Neuronal stem cell (in vitro differentiated cells): ENCODE measurements around the gene CCDC154.

ENCODE experiments used
- DNase-seq: peaks from one replicate; pipeline ENCODE4 v3.0.0-alpha.2; 2013; ENCODE audit warnings: low spot score
- H2AFZ ChIP-seq: one replicate; pipeline ENCODE4 v1.6.1; 2013; ENCODE audit warnings: mild to moderate bottlenecking, low read length, inconsistent platforms
- H2AK5ac ChIP-seq: 2 replicates; pipeline ENCODE4 v1.6.1; 2013; ENCODE audit warnings: low read depth, mild to moderate bottlenecking, inconsistent platforms, low read length, moderate library complexity, mixed read lengths
- H2BK120ac ChIP-seq: 2 replicates; pipeline ENCODE4 v1.6.1; 2013; ENCODE audit warnings: low read depth, mild to moderate bottlenecking, inconsistent platforms, low read length, moderate library complexity, mixed read lengths
- H2BK12ac ChIP-seq: one replicate; pipeline ENCODE4 v1.6.1; 2013; ENCODE audit warnings: low read length, inconsistent platforms
- H2BK15ac ChIP-seq: 2 replicates; pipeline ENCODE4 v1.6.1; 2013; ENCODE audit warnings: mild to moderate bottlenecking, low read length, inconsistent platforms, mixed read lengths
- H2BK5ac ChIP-seq: one replicate; pipeline ENCODE4 v1.6.1; 2013; ENCODE audit warnings: inconsistent platforms, mild to moderate bottlenecking, low read length, moderate library complexity
- H3K14ac ChIP-seq: one replicate; pipeline ENCODE4 v1.6.1; 2013; ENCODE audit warnings: low read length, inconsistent platforms
- H3K18ac ChIP-seq: 2 replicates; pipeline ENCODE4 v1.6.1; 2013; ENCODE audit warnings: low read length, inconsistent platforms
- H3K23ac ChIP-seq: 2 replicates; pipeline ENCODE4 v1.6.1; 2013; ENCODE audit warnings: low read depth, mild to moderate bottlenecking, mixed read lengths, low read length, inconsistent platforms; ENCODE audit not compliant: poor library complexity
- H3K27ac ChIP-seq: replicated peaks from 3 replicates; pipeline ENCODE4 v1.5.1; 2013; ENCODE audit warnings: low read length, inconsistent platforms
- H3K27me3 ChIP-seq, 3 experiments: 2 replicates each; pipeline ENCODE4 v1.6.1; 2013; ENCODE audit warnings: low read length in 3 of 3, mild to moderate bottlenecking in 2 of 3, inconsistent platforms in 1 of 3, low read depth in 1 of 3, mixed read lengths in 1 of 3, moderate library complexity in 1 of 3; ENCODE audit not compliant: control insufficient read depth in 3 of 3, insufficient read depth in 3 of 3
- H3K36me3 ChIP-seq, 2 donors: replicated peaks in 1 of 2; 2 replicates each; pipeline ENCODE4 v1.6.1; 2013; ENCODE audit warnings: low read length in 2 of 2; ENCODE audit not compliant: control insufficient read depth in 2 of 2, insufficient read depth in 2 of 2
- H3K4ac ChIP-seq: 2 replicates; pipeline ENCODE4 v1.6.1; 2013; ENCODE audit warnings: inconsistent platforms, mild to moderate bottlenecking, low read length, moderate library complexity
- H3K4me1 ChIP-seq, 2 donors: 1 replicate in 1 of 2; 2 replicates in 1 of 2; pipeline ENCODE4 v1.6.1; 2013; ENCODE audit warnings: low read length in 2 of 2, low read depth in 1 of 2; ENCODE audit not compliant: control insufficient read depth in 2 of 2, insufficient read depth in 1 of 2
- H3K4me2 ChIP-seq: one replicate; pipeline ENCODE4 v1.6.1; 2013; ENCODE audit warnings: mild to moderate bottlenecking, low read length, inconsistent platforms; ENCODE audit not compliant: insufficient read depth, poor library complexity, severe bottlenecking
- H3K4me3 ChIP-seq, 2 donors: 2 replicates each; pipeline ENCODE4 v1.5.1; 2013; ENCODE audit warnings: low read length in 2 of 2, mild to moderate bottlenecking in 2 of 2, inconsistent platforms in 1 of 2, moderate library complexity in 1 of 2
- H3K79me1 ChIP-seq: one replicate; pipeline ENCODE4 v1.6.1; 2013; ENCODE audit warnings: low read depth, mild to moderate bottlenecking, inconsistent platforms, low read length, moderate library complexity
- H3K9ac ChIP-seq: one replicate; pipeline ENCODE4 v1.6.1; 2013; ENCODE audit warnings: mild to moderate bottlenecking, low read depth, low read length, inconsistent platforms; ENCODE audit not compliant: poor library complexity
- H3K9me3 ChIP-seq, 2 donors: replicated peaks in 1 of 2; 2 replicates each; pipeline versions ENCODE3 to v1.6.1; 2013; ENCODE audit warnings: low read length in 2 of 2, mild to moderate bottlenecking in 2 of 2, inconsistent platforms in 1 of 2, low read depth in 1 of 2, mixed read lengths in 1 of 2, moderate library complexity in 1 of 2; ENCODE audit not compliant: control insufficient read depth in 2 of 2, insufficient read depth in 1 of 2
- H4K8ac ChIP-seq: one replicate; pipeline ENCODE4 v1.6.1; 2013; ENCODE audit warnings: low read depth, mild to moderate bottlenecking, inconsistent platforms, low read length, moderate library complexity
- H4K91ac ChIP-seq: one replicate; pipeline ENCODE4 v1.6.1; 2013; ENCODE audit warnings: low read length, low read depth, mild to moderate bottlenecking, inconsistent platforms; ENCODE audit not compliant: poor library complexity
- WGBS, 2 donors: extraction: QIAGEN DNeasy Blood & Tissue Kit; methylation state at CpG; one replicate each; pipeline ENCODE4 v1.1.7; 2013; ENCODE audit warnings: missing lambda C conversion rate in 2 of 2, mixed read lengths in 1 of 2; ENCODE audit not compliant: insufficient read length in 2 of 2, insufficient replicate concordance in 1 of 2; ENCODE audit errors: extremely low coverage in 2 of 2; 5-methylcytosine and 5-hydroxymethylcytosine counted together

Gene CCDC154

GRCh38 chr16:1434644-1435592 is 9.4 kb downstream of the CCDC154 start:
- Histone ChIP-seq H2AFZ (peak overlapping the region; percentile 11), H2BK120ac (no peak overlapping the region), H4K91ac (no peak overlapping the region), H2AK5ac (peak overlapping the region; percentile 56), H3K9me3 (no peaks in the 10 kb centered on the region), H3K36me3 (no peaks in the 10 kb centered on the region), H2BK12ac (peak overlapping the region; percentile 10), H3K23ac (peak overlapping the region; percentile 55), H3K79me1 (no peaks in the 10 kb centered on the region), H3K4me1 (peaks cover 0 to 23% of the 10 kb centered on the region in 2 donors), H3K9ac (no peak overlapping the region), H3K4me2 (no peak overlapping the region), H3K18ac (peak overlapping the region; percentile 57), H2BK15ac (peak overlapping the region; percentile 81), H2BK5ac (peak overlapping the region; percentile 53), H3K4me3 (no peak overlapping the region), H4K8ac (no peak overlapping the region), H3K27ac (no peak overlapping the region), H3K14ac (peak overlapping the region; percentile 71), H3K4ac (peak overlapping the region; percentile 53), H3K27me3 (no peaks in the 10 kb centered on the region)
- DNase-seq, result no peak
- no CpG with 5 or more reads among the region's 40 CpGs for WGBS, 2 donors

- Histone ChIP-seq H2BK15ac (peak overlapping the region; percentile 89), H3K4me3 (no peak overlapping the region), H2BK5ac (no peak overlapping the region), H2AFZ (peak overlapping the region; percentile 80), H3K4ac (no peak overlapping the region), H3K36me3 (no peaks in the 10 kb centered on the region), H3K18ac (peak overlapping the region; percentile 13), H2AK5ac (peak overlapping the region; percentile 83), H3K79me1 (peaks cover 2% of the 10 kb centered on the region), H2BK120ac (no peak overlapping the region), H3K9ac (peak overlapping the region; percentile 70), H3K23ac (no peak overlapping the region), H3K27me3 (no peaks in the 10 kb centered on the region), H3K4me2 (no peak overlapping the region), H3K14ac (no peak overlapping the region), H3K4me1 (peaks cover 0 to 26% of the 10 kb centered on the region in 2 donors), H3K27ac (no peak overlapping the region), H4K91ac (no peak overlapping the region), H2BK12ac (no peak overlapping the region), H3K9me3 (no peaks in the 10 kb centered on the region), H4K8ac (no peak overlapping the region)
- DNase-seq, result no peak
- WGBS, 2 donors, result no CpG with 5 or more reads among the region's 22 CpGs
These were observed 10.6 kb downstream of the CCDC154 start for GRCh38 chr16:1433756-1434155.

DNA sequence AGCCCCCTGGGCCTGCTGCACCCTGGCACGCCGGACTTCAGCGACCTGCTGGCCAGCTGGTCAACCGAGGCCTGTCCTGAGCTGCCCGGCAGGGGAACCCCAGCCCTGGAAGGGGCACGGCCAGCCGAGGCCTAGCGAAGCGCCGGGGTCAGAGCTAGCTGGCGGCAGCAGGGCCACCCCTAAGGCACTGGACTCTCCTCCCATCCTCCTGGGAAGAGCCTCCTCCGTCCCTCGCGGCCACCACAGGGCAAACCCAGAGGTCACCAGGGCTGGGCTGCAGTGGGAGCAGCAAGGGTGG is 11.1 kb downstream of the CCDC154 start:
- Histone ChIP-seq H4K8ac (peak overlapping the region; percentile 65), H3K23ac (peak overlapping the region; percentile 20), H3K4me2 (no peak overlapping the region), H3K36me3 (no peaks in the 10 kb centered on the region), H2AFZ (peak overlapping the region; percentile 80), H3K4me1 (peaks cover 0 to 26% of the 10 kb centered on the region in 2 donors), H3K27ac (no peak overlapping the region), H3K9me3 (no peaks in the 10 kb centered on the region), H2BK15ac (peak overlapping the region; percentile 26), H3K79me1 (peaks cover 3% of the 10 kb centered on the region), H3K4me3 (no peak overlapping the region), H2BK12ac (peak overlapping the region; percentile 41), H4K91ac (no peak overlapping the region), H3K4ac (no peak overlapping the region), H3K9ac (peak overlapping the region; percentile 70), H3K27me3 (no peaks in the 10 kb centered on the region), H2AK5ac (peak overlapping the region; percentile 83), H3K14ac (no peak overlapping the region), H2BK120ac (no peak overlapping the region), H3K18ac (peak overlapping the region; percentile 28), H2BK5ac (peak overlapping the region; percentile 53)
- WGBS, 2 donors, result no CpG with 5 or more reads among the region's 14 CpGs
- no peak for DNase-seq

DNA sequence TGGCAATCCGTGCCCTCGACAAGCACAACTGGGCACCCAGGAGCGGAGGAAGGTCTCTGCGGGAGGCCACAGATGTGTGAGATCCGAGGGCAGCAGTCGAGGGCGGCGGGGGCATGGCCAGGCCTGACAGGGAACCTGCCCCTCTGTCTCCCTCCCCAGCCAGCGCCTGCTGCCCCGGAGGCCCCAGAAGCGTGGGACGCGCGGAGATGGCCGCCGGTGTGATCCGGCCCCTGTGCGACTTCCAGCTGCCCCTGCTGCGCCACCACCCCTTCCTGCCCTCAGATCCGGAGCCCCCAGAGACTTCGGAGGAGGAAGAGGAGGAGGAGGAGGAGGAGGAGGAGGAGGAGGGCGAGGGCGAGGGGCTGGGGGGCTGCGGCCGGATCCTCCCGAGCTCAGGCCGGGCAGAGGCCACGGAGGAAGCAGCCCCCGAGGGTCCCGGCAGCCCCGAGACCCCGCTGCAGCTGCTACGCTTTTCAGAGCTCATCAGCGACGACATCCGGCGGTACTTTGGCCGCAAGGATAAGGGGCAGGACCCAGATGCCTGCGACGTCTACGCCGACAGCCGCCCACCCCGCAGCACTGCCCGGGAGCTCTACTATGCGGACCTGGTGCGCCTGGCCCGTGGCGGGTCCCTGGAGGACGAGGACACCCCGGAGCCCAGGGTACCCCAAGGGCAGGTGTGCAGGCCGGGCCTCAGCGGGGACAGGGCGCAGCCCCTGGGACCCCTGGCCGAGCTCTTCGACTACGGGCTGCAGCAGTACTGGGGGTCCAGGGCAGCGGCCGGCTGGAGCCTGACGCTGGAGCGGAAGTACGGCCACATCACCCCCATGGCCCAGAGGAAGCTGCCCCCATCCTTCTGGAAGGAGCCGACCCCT is 11.7 kb downstream of the CCDC154 start:
- no CpG with 5 or more reads among the region's 63 CpGs for WGBS, 2 donors

More for the DNA sequence above, 11.7 kb downstream of the CCDC154 start:
- no peak overlapping the region for H3K4me3 ChIP-seq
- peak overlapping the region; percentile 83 for H2AK5ac ChIP-seq
- H4K8ac ChIP-seq, result peak overlapping the region; percentile 43
- H2AFZ ChIP-seq, result peak overlapping the region; percentile 80
- no peak for DNase-seq
- peaks cover 0 to 26% of the 10 kb centered on the region in 2 donors for H3K4me1 ChIP-seq
- H3K36me3 ChIP-seq, result no peaks in the 10 kb centered on the region
- peaks cover 3% of the 10 kb centered on the region for H3K79me1 ChIP-seq
- H3K9me3 ChIP-seq, result no peaks in the 10 kb centered on the region
- no peak overlapping the region for H3K27ac ChIP-seq
- no peaks in the 10 kb centered on the region for H3K27me3 ChIP-seq
- H2BK5ac ChIP-seq, result peak overlapping the region; percentile 53
- no peak overlapping the region for H3K4ac ChIP-seq
- H2BK12ac ChIP-seq, result peak overlapping the region; percentile 46
- no peak overlapping the region for H3K14ac ChIP-seq
- no peak overlapping the region for H4K91ac ChIP-seq
- no peak overlapping the region for H3K9ac ChIP-seq
- H3K4me2 ChIP-seq, result no peak overlapping the region
- peak overlapping the region; percentile 85 for H3K23ac ChIP-seq
- H3K18ac ChIP-seq, result no peak overlapping the region
- peak overlapping the region; percentile 61 for H2BK120ac ChIP-seq
- H2BK15ac ChIP-seq, result peak overlapping the region; percentile 75
